ENCODE results near the gene NXN.
"Not testable (repeated sequence)": the region's sequence is repeated elsewhere in the genome, so short reads cannot be mapped to it uniquely, and the experiment has no call there.

NXN gene

GRCh38 chr17:752002-752619 is 227.5 kb downstream of the NXN start, which contains the start of gene GEMIN4:
GEMIN4 (minus strand) TSS chr17:752264; CDS start chr17:752142, 122 bp downstream.
- DNase-seq: peak; percentile 100

GRCh38 chr17:751269-752001 is 228.1 kb downstream of the NXN start:
- peak; percentile 15 for DNase-seq

DNA sequence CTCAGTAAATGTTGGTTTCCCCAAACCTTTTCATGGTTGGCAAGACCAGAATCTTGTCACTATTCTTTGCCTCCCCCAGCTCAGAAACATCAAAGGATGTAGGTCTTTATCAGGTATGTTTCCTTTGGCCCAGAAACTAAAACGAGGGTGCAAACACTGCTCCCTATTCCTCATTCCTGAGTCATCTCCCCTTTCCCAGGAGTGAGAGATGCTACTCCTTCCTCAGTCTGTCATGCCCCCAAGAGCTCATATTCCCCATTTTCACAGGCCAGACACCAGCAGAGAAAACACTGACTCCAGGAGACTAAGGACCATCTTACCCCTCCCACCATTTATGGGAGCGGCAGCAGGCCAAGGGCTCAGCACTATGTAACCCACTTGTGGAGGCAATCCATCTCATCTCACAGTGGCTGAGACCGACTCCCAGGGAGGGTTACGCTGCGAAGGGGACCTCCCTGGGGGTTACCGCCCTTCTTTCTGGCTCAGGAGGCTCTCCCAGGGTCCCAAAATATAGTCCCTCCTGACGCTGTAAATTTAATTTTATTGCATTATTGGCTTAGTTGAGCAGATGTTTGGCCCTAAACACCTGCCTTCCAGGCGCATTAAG is 229.0 kb downstream of the NXN start:
- no peak for DNase-seq

- not testable (repeated sequence) for DNase-seq
Observed at GRCh38 chr17:749359-749758, 230.2 kb downstream of the NXN start.
